ENCODE measurements around the gene FILIP1. TPM values are rescaled to one million over a fixed set of nuclear protein-coding genes. Genes with fewer than 3 reads are reported as not detected.

The FILIP1 gene
- total and polyA plus RNA-seq, 2 of the 8 experiments (the other 6 are each of a cell fraction or from before 2014, with no cell fraction given): 2.4 to 5.7 TPM

GRCh38 chr6:75512591-75512990, 19.0 kb upstream of the FILIP1 start:
- no peak overlapping the region for H4K5ac ChIP-seq (ENCODE audit: insufficient read length, low read depth, low read length)
- H3K4me1 ChIP-seq (replicated peaks in 1 of 4; ENCODE audit: control insufficient read depth in 3 of 4, insufficient read depth in 4 of 4, low read length in 3 of 4): no peaks in the 10 kb centered on the region
- no peak overlapping the region for H3K23ac ChIP-seq (ENCODE audit: insufficient read length)
- H4K91ac ChIP-seq (replicated peaks; ENCODE audit: insufficient read length, low read length): no peak overlapping the region
- H2AFZ ChIP-seq (ENCODE audit: low read length): no peak overlapping the region
- no peak overlapping the region for H3K4me3 ChIP-seq (ENCODE audit: extremely low read depth in 1 of 4, insufficient read depth in 2 of 4, low read depth in 3 of 4, low read length in 4 of 4)
- H3K14ac ChIP-seq (ENCODE audit: insufficient read length): no peak overlapping the region
- no peak overlapping the region for H2BK20ac ChIP-seq (ENCODE audit: low read length)
- H3K36me3 ChIP-seq (ENCODE audit: control insufficient read depth in 2 of 4, insufficient read depth in 4 of 4, low read length in 3 of 4): no peaks in the 10 kb centered on the region
- no peaks in the 10 kb centered on the region for H3K79me2 ChIP-seq (ENCODE audit: control insufficient read depth in 1 of 2, insufficient read depth in 2 of 2, low read length in 2 of 2)
- no peaks in the 10 kb centered on the region for H3K79me1 ChIP-seq (ENCODE audit: low read depth, low read length)
- H3K27ac ChIP-seq (ENCODE audit: low read depth, low read length): no peak overlapping the region
- H3K27me3 ChIP-seq (replicated peaks in 1 of 4; ENCODE audit: control insufficient read depth in 3 of 4, extremely low read depth in 1 of 4, insufficient read depth in 3 of 4, low read length in 3 of 4): no peaks in the 10 kb centered on the region
- POLR2A ChIA-PET (ENCODE audit: partially characterized antibody): no interaction called here
- no peaks in the 10 kb centered on the region for H3K9me3 ChIP-seq (ENCODE audit: insufficient read depth in 2 of 2, low read depth in 1 of 2, low read length in 1 of 2)
- no peak overlapping the region for H3K18ac ChIP-seq (ENCODE audit: extremely low read depth, low read length)
- no peak overlapping the region for H2BK12ac ChIP-seq (ENCODE audit: low read depth, low read length)
- H2BK15ac ChIP-seq (ENCODE audit: low read length): no peak overlapping the region
- H2BK120ac ChIP-seq (replicated peaks; ENCODE audit: low read depth, low read length): no peak overlapping the region
- H2BK5ac ChIP-seq (ENCODE audit: low read depth, low read length): no peak overlapping the region
- FAIRE-seq (no peak), DNase-seq (ENCODE audit: low read depth in 1 of 2, low spot score in 2 of 2) (no peak)
- H3K4ac ChIP-seq (replicated peaks; ENCODE audit: insufficient read length, low read depth, low read length): no peak overlapping the region
- H2AK5ac ChIP-seq (ENCODE audit: low read depth, low read length): no peak overlapping the region
- CTCF ChIA-PET (ENCODE audit: partially characterized antibody): interaction anchor here (0.7 to 2.3 kb wide), 2 partner anchors 12 to 308 kb away, joined by 3 to 8 read pairs; no protein-coding TSS in a partner anchor
- no peak overlapping the region for H4K8ac ChIP-seq (ENCODE audit: extremely low read depth, insufficient read depth, low read length)
- no peak overlapping the region for H3K4me2 ChIP-seq (ENCODE audit: insufficient read depth in 1 of 2, low read depth in 2 of 2, low read length in 2 of 2)
- no peaks in the 10 kb centered on the region for H3K23me2 ChIP-seq (ENCODE audit: low read depth, low read length)
- WGBS, 2 experiments (ENCODE audit: extremely low coverage in 1 of 2, insufficient coverage in 1 of 2, insufficient read length in 1 of 2, insufficient replicate concordance in 2 of 2, low coverage in 1 of 2, low lambda C conversion rate in 2 of 2, missing lambda C conversion rate in 1 of 2): 88% methylated on average over 2 of the region's 2 CpGs; no CpG with 5 or more reads in 1 of the 2 experiments
- H4K20me1 ChIP-seq (replicated peaks in 1 of 2; ENCODE audit: control insufficient read depth in 1 of 2, insufficient read depth in 2 of 2, low read length in 2 of 2): no peaks in the 10 kb centered on the region
- no peak overlapping the region for H3K56ac ChIP-seq (replicated peaks; ENCODE audit: insufficient read length, low read depth, low read length)
- H3K9ac ChIP-seq (replicated peaks in 1 of 4; ENCODE audit: extremely low read depth in 1 of 4, low read depth in 3 of 4, low read length in 3 of 4): no peak overlapping the region
- TF ChIP-seq SP2 (IDR thresholded peaks at IDR 0.05; ENCODE audit: low read length) (no peak), CTBP2 (IDR thresholded peaks at IDR 0.05; ENCODE audit: borderline replicate concordance, insufficient read depth, insufficient read length, low read length) (no peak), RNF2 (IDR thresholded peaks at IDR 0.05; ENCODE audit: borderline replicate concordance, low read depth, low read length, missing control alignments, poor library complexity, severe bottlenecking) (no peak), PHF8 (conservative IDR thresholded peaks at IDR 0.05; ENCODE audit: low read depth, low read length) (no peak), MAFK (IDR thresholded peaks at IDR 0.05; ENCODE audit: low read depth, low read length) (no peak), JUND (IDR thresholded peaks at IDR 0.05; ENCODE audit: low read length) (no peak), EP300 (IDR thresholded peaks at IDR 0.05; ENCODE audit: borderline replicate concordance in 1 of 2, low read depth in 2 of 2, low read length in 2 of 2) (no peak), POLR2AphosphoS5 (IDR thresholded peaks at IDR 0.05; ENCODE audit: low read depth, low read length) (no peak), MAX (IDR thresholded peaks at IDR 0.05) (no peak), CHD1 (IDR thresholded peaks at IDR 0.05; ENCODE audit: low read depth, low read length) (no peak), RAD21 (IDR thresholded peaks at IDR 0.05 in 1 of 2, conservative IDR thresholded peaks at IDR 0.05 in 1 of 2; ENCODE audit: low read depth in 2 of 2, low read length in 2 of 2) (no peak), E2F6 (IDR thresholded peaks at IDR 0.05) (no peak)

All from H1 (cell line).